ENCODE data around the gene AMDHD2.

The AMDHD2 gene

GRCh38 chr16:2498531-2499253, 21.5 kb upstream of the AMDHD2 start:
- no peak overlapping the region for H3K4me3 ChIP-seq (ENCODE audit: low read length)
- no peak for DNase-seq
- no peaks in the 10 kb centered on the region for H3K36me3 ChIP-seq (replicated peaks; ENCODE audit: insufficient read depth, low read length)
- H3K4me2 ChIP-seq (ENCODE audit: low read depth, low read length): no peak overlapping the region
- H2AFZ ChIP-seq (ENCODE audit: low read length): no peak overlapping the region
- H3K27me3 ChIP-seq (replicated peaks; ENCODE audit: insufficient read depth, low read length): no peaks in the 10 kb centered on the region
- no peak for TF ChIP-seq EZH2phosphoT487 (IDR thresholded peaks at IDR 0.05; ENCODE audit: low read length)
- TF ChIP-seq, protein P1, sequence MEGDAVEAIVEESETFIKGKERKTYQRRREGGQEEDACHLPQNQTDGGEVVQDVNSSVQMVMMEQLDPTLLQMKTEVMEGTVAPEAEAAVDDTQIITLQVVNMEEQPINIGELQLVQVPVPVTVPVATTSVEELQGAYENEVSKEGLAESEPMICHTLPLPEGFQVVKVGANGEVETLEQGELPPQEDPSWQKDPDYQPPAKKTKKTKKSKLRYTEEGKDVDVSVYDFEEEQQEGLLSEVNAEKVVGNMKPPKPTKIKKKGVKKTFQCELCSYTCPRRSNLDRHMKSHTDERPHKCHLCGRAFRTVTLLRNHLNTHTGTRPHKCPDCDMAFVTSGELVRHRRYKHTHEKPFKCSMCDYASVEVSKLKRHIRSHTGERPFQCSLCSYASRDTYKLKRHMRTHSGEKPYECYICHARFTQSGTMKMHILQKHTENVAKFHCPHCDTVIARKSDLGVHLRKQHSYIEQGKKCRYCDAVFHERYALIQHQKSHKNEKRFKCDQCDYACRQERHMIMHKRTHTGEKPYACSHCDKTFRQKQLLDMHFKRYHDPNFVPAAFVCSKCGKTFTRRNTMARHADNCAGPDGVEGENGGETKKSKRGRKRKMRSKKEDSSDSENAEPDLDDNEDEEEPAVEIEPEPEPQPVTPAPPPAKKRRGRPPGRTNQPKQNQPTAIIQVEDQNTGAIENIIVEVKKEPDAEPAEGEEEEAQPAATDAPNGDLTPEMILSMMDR (IDR thresholded peaks at IDR 0.05; ENCODE audit: low read length): no peak
- no peak for TF ChIP-seq EZH2 (optimal IDR thresholded peaks at IDR 0.05; ENCODE audit: low read depth, low read length)
- 0 out of 2 replicates have a peak, but pooled peaks cover 2% of the 10 kb centered on the region for H3K4me1 ChIP-seq (ENCODE audit: low read length)
- no peaks in the 10 kb centered on the region for H3K79me2 ChIP-seq (ENCODE audit: low read length)
- H3K9me3 ChIP-seq (replicated peaks; ENCODE audit: insufficient read depth, low read length): no peaks in the 10 kb centered on the region
- no peaks in the 10 kb centered on the region for H4K20me1 ChIP-seq (ENCODE audit: insufficient read depth, low read length)
- no peaks in the 10 kb centered on the region for H3K9me2 ChIP-seq (replicated peaks; ENCODE audit: insufficient read depth, low read length)
- H3K27ac ChIP-seq (ENCODE audit: low read length): no peak overlapping the region
- no peaks in the 10 kb centered on the region for H3F3A ChIP-seq (ENCODE audit: insufficient read depth, low read length)
- no peak overlapping the region for H3K9ac ChIP-seq (ENCODE audit: low read length)

GRCh38 chr16:2499454-2499853, 20.7 kb upstream of the AMDHD2 start:
- no peak overlapping the region for H3K9ac ChIP-seq (ENCODE audit: low read length)
- TF ChIP-seq EZH2phosphoT487 (IDR thresholded peaks at IDR 0.05; ENCODE audit: low read length) (no peak), EZH2 (optimal IDR thresholded peaks at IDR 0.05; ENCODE audit: low read depth, low read length) (no peak)
- TF ChIP-seq, protein P1 (IDR thresholded peaks at IDR 0.05; ENCODE audit: low read length): no peak

GRCh38 chr16:2499890-2500429, 20.2 kb upstream of the AMDHD2 start:
- TF ChIP-seq, protein P1 (IDR thresholded peaks at IDR 0.05; ENCODE audit: low read length): no peak
- TF ChIP-seq EZH2 (optimal IDR thresholded peaks at IDR 0.05; ENCODE audit: low read depth, low read length) (no peak), EZH2phosphoT487 (IDR thresholded peaks at IDR 0.05; ENCODE audit: low read length) (no peak)
- Histone ChIP-seq H3K9me3 (replicated peaks; ENCODE audit: insufficient read depth, low read length) (no peaks in the 10 kb centered on the region), H3K9ac (ENCODE audit: low read length) (no peak overlapping the region), H3K79me2 (ENCODE audit: low read length) (no peaks in the 10 kb centered on the region), H3K9me2 (replicated peaks; ENCODE audit: insufficient read depth, low read length) (no peaks in the 10 kb centered on the region), H3F3A (ENCODE audit: insufficient read depth, low read length) (no peaks in the 10 kb centered on the region), H4K20me1 (ENCODE audit: insufficient read depth, low read length) (no peaks in the 10 kb centered on the region), H3K4me2 (ENCODE audit: low read depth, low read length) (no peak overlapping the region), H3K27ac (ENCODE audit: low read length) (no peak overlapping the region), H3K27me3 (replicated peaks; ENCODE audit: insufficient read depth, low read length) (no peaks in the 10 kb centered on the region), H2AFZ (ENCODE audit: low read length) (no peak overlapping the region), H3K4me3 (ENCODE audit: low read length) (no peak overlapping the region), H3K36me3 (replicated peaks; ENCODE audit: insufficient read depth, low read length) (no peaks in the 10 kb centered on the region), H3K4me1 (ENCODE audit: low read length) (0 out of 2 replicates have a peak, but pooled peaks cover 2% of the 10 kb centered on the region)
- no peak for DNase-seq

More at GRCh38 chr16:2499454-2499853, 20.7 kb upstream of the AMDHD2 start:
- Histone ChIP-seq H3K9me3 (replicated peaks; ENCODE audit: insufficient read depth, low read length) (no peaks in the 10 kb centered on the region), H3K9me2 (replicated peaks; ENCODE audit: insufficient read depth, low read length) (no peaks in the 10 kb centered on the region), H3K27ac (ENCODE audit: low read length) (no peak overlapping the region), H3K36me3 (replicated peaks; ENCODE audit: insufficient read depth, low read length) (no peaks in the 10 kb centered on the region), H2AFZ (ENCODE audit: low read length) (no peak overlapping the region), H3K79me2 (ENCODE audit: low read length) (no peaks in the 10 kb centered on the region), H3K4me3 (ENCODE audit: low read length) (no peak overlapping the region), H3F3A (ENCODE audit: insufficient read depth, low read length) (no peaks in the 10 kb centered on the region), H4K20me1 (ENCODE audit: insufficient read depth, low read length) (no peaks in the 10 kb centered on the region), H3K4me1 (ENCODE audit: low read length) (0 out of 2 replicates have a peak, but pooled peaks cover 2% of the 10 kb centered on the region), H3K27me3 (replicated peaks; ENCODE audit: insufficient read depth, low read length) (no peaks in the 10 kb centered on the region), H3K4me2 (ENCODE audit: low read depth, low read length) (no peak overlapping the region)
- DNase-seq: no peak

Data from MM.1S (cell line).